Panc1 (cell line): ENCODE data around the gene POU2F1.

Source experiments
- POLR2AphosphoS5 ChIP-seq: IDR thresholded peaks from 2 replicates; pipeline ENCODE4 v1.6.1; 2012; ENCODE audit warnings: mild to moderate bottlenecking, low read depth, low read length, moderate library complexity
- SIN3A ChIP-seq: IDR thresholded peaks from 2 replicates; pipeline ENCODE4 v1.6.1; 2012; ENCODE audit warnings: low read depth, mild to moderate bottlenecking, low read length, moderate library complexity, borderline replicate concordance; ENCODE audit not compliant: insufficient read depth
- TF ChIP-seq, protein P1 (sequence below): fragments of 450-650 bp; IDR thresholded peaks from 2 replicates; pipeline ENCODE4 v1.5.1; 2017; ENCODE audit warnings: mild to moderate bottlenecking

DNA sequence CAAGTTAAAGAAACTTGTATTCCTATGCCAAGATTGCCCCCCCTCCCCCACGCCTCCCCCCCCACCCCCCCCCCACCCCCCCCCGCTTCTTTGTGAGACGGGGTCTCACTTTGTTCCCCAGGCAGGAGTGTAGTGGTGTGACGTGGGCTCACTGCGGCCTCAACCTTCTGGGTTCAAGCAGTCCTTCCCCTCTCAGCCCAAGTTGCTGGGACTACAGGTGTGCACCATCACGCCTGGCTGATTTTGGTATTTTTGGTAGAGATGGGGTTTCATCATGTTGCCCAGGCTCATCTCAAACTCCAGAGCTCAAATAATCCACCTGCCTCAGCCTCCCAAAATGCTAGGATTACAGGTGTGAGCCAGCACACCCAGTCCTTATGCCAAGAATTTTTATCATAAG, 136.6 kb downstream of the POU2F1 start:
- TF ChIP-seq, protein P1, sequence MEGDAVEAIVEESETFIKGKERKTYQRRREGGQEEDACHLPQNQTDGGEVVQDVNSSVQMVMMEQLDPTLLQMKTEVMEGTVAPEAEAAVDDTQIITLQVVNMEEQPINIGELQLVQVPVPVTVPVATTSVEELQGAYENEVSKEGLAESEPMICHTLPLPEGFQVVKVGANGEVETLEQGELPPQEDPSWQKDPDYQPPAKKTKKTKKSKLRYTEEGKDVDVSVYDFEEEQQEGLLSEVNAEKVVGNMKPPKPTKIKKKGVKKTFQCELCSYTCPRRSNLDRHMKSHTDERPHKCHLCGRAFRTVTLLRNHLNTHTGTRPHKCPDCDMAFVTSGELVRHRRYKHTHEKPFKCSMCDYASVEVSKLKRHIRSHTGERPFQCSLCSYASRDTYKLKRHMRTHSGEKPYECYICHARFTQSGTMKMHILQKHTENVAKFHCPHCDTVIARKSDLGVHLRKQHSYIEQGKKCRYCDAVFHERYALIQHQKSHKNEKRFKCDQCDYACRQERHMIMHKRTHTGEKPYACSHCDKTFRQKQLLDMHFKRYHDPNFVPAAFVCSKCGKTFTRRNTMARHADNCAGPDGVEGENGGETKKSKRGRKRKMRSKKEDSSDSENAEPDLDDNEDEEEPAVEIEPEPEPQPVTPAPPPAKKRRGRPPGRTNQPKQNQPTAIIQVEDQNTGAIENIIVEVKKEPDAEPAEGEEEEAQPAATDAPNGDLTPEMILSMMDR, result no peak
- TF ChIP-seq SIN3A (no peak), POLR2AphosphoS5 (no peak)
